HL-60 (cell line): ENCODE data around the gene CUTC.

Experiments
- DNase-seq, 2 experiments: peaks; one replicate each; pipeline ENCODE4 v3.0.0-alpha.2; 2010 to 2020; ENCODE audit warnings: low read depth in 1 of 2, low spot score in 1 of 2
- H3K27ac ChIP-seq: fragments of 250-450 bp; sonication (Bioruptor Pico); replicated peaks from 2 replicates; pipeline ENCODE4 v1.5.1; 2020; ENCODE audit warnings: mild to moderate bottlenecking, moderate library complexity
- H3K27me3 ChIP-seq: fragments of 250-450 bp; sonication (Bioruptor Pico); 2 replicates; pipeline ENCODE4 v1.5.1; 2021; ENCODE audit warnings: mild to moderate bottlenecking, moderate library complexity; ENCODE audit not compliant: insufficient read depth, poor library complexity, severe bottlenecking
- H3K4me3 ChIP-seq: replicated peaks from 2 replicates; pipeline ENCODE4 v1.5.1; 2011; ENCODE audit warnings: mild to moderate bottlenecking, control low read depth, low read length; ENCODE audit not compliant: insufficient read depth
- GABPA ChIP-seq: IDR thresholded peaks from 2 replicates; pipeline ENCODE4 v1.6.1; 2012; ENCODE audit warnings: low read depth
- POLR2AphosphoS5 ChIP-seq: IDR thresholded peaks from 2 replicates; pipeline ENCODE4 v1.6.1; 2012; ENCODE audit warnings: low read depth
- SPI1 ChIP-seq: IDR thresholded peaks from 2 replicates; pipeline ENCODE4 v1.6.1; 2012; ENCODE audit warnings: low read depth, mild to moderate bottlenecking, borderline replicate concordance
- TF ChIP-seq, protein P1 (sequence below): IDR thresholded peaks from one replicate; pipeline ENCODE4 v1.5.1; 2011; ENCODE audit warnings: low read length, control low read depth, inconsistent platforms; ENCODE audit not compliant: insufficient read depth
- TF ChIP-seq, protein P2 (sequence below): IDR thresholded peaks from 2 replicates; pipeline ENCODE4 v1.6.1; 2012; ENCODE audit warnings: low read depth; ENCODE audit not compliant: insufficient replicate concordance

Gene CUTC

DNA sequence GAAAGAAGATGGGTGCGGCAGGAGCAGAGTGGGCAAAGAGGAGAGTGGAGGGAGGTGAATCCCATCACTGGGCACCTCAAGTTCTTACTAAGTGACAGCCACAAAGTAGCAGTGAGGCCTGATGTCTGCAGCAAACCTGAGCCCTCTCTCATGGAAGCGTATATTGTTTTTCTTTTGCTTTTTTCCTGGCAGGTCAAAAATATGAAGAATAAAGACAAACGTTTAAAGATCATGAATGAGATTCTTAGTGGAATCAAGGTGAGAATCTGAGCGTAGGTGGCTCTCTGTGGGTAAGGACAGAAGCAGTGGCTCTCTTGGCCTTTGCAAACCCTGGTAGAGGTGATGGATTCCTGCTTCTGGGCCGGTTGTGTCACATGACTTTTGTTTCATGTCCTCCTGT is 73.2 kb downstream of the CUTC start:
- DNase-seq: no peak
- H3K4me3 ChIP-seq: no peak overlapping the region
- TF ChIP-seq, protein P1, sequence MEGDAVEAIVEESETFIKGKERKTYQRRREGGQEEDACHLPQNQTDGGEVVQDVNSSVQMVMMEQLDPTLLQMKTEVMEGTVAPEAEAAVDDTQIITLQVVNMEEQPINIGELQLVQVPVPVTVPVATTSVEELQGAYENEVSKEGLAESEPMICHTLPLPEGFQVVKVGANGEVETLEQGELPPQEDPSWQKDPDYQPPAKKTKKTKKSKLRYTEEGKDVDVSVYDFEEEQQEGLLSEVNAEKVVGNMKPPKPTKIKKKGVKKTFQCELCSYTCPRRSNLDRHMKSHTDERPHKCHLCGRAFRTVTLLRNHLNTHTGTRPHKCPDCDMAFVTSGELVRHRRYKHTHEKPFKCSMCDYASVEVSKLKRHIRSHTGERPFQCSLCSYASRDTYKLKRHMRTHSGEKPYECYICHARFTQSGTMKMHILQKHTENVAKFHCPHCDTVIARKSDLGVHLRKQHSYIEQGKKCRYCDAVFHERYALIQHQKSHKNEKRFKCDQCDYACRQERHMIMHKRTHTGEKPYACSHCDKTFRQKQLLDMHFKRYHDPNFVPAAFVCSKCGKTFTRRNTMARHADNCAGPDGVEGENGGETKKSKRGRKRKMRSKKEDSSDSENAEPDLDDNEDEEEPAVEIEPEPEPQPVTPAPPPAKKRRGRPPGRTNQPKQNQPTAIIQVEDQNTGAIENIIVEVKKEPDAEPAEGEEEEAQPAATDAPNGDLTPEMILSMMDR: no peak
- TF ChIP-seq GABPA (no peak), SPI1 (no peak), POLR2AphosphoS5 (no peak)
- TF ChIP-seq, protein P2, sequence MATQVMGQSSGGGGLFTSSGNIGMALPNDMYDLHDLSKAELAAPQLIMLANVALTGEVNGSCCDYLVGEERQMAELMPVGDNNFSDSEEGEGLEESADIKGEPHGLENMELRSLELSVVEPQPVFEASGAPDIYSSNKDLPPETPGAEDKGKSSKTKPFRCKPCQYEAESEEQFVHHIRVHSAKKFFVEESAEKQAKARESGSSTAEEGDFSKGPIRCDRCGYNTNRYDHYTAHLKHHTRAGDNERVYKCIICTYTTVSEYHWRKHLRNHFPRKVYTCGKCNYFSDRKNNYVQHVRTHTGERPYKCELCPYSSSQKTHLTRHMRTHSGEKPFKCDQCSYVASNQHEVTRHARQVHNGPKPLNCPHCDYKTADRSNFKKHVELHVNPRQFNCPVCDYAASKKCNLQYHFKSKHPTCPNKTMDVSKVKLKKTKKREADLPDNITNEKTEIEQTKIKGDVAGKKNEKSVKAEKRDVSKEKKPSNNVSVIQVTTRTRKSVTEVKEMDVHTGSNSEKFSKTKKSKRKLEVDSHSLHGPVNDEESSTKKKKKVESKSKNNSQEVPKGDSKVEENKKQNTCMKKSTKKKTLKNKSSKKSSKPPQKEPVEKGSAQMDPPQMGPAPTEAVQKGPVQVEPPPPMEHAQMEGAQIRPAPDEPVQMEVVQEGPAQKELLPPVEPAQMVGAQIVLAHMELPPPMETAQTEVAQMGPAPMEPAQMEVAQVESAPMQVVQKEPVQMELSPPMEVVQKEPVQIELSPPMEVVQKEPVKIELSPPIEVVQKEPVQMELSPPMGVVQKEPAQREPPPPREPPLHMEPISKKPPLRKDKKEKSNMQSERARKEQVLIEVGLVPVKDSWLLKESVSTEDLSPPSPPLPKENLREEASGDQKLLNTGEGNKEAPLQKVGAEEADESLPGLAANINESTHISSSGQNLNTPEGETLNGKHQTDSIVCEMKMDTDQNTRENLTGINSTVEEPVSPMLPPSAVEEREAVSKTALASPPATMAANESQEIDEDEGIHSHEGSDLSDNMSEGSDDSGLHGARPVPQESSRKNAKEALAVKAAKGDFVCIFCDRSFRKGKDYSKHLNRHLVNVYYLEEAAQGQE: no peak
- H3K27me3 ChIP-seq: no peaks in the 10 kb centered on the region
- no peak overlapping the region for H3K27ac ChIP-seq
